HG03045 (cell line): ENCODE data around the gene NTN1.
"Not testable (repeated sequence)": the region's sequence is repeated elsewhere in the genome, so short reads cannot be mapped to it uniquely, and the experiment has no call there.

ENCODE experiments used
- ATAC-seq: cut with Tn5 transposase; IDR thresholded peaks from one replicate; pipeline ENCODE4 v1.9.1; 2021; ENCODE audit warnings: mild to moderate bottlenecking, moderate library complexity; ENCODE audit not compliant: unreplicated experiment

Gene NTN1

DNA sequence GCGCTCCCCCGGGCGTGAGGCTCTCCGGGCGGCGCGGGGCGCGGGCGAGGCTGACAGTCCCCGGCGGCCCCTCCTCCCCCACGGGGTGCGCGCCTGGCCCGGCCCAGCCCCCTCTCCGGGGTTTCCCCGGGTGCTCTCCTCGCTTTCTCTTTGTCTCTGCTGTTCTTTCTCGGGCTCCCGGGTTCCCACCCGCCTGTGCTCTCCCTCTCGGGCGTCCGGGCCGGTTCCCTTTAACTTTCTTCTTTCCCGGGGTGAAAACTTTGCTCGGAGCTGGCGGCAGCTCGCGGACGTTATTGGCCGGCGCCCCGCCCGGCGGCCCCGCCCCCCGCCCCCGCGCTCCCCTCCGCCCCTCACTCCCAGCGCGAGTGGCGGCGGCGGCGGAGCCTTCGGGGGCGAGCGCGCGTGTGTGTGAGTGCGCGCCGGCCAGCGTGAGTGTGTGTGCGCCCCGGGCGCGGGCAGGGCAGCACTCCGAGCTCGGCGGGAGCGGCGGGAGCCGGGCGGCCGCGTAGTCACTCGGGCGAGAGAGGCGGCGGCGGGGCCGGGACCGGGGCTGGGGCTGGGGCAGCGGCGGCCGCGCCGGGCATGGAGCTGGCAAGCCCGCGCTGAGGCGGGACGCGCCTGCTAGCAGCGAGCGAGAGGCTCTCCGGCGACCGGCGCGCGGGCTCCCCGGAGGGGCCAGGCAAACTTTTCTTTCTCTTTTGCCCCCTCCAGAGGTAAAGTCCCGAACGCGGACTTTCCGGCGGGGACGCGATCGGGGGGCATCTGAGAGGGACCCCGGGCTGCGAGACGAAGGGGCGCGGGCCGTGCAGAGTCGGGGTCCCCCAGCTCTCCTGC is at the start of gene NTN1:
Gene NTN1, plus strand, starts transcription at position 353 of the 834 bp plus-strand sequence. CDS start 864 bp downstream, outside the sequence.
- peak; percentile 49 for ATAC-seq

DNA sequence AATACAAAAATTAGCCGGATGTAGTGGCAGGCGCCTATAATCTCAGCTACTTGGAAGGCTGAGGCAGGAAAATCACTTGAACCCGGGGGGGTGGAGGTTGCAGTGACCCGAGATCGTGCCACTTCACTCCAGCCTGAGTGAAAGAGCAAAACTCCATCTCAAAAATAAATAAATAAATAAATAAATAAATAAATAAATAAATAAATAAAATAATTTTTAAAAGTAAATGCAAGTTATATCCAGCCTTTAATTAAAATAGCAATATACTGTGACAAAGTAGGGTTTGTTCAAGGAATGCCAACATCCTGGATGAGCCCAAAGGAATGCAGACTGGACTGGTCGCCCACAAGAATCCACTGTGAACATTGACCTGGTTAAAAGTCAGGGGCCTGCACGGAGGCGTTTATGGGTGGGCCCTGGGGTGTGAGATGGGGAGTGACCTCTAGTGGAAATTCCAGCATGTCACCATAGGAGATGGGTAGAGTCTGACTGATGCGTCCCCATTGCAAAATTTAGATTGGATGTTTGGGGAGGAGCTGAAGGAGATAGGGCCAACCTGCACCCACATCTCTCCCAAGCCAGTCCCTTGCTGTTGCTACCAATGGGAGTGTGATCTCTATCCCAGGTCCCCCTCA is 46.1 kb upstream of the NTN1 start:
- ATAC-seq = no peak

- ATAC-seq = no peak
These were observed 44.7 kb upstream of the NTN1 start for GRCh38 chr17:8976638-8977037.

DNA sequence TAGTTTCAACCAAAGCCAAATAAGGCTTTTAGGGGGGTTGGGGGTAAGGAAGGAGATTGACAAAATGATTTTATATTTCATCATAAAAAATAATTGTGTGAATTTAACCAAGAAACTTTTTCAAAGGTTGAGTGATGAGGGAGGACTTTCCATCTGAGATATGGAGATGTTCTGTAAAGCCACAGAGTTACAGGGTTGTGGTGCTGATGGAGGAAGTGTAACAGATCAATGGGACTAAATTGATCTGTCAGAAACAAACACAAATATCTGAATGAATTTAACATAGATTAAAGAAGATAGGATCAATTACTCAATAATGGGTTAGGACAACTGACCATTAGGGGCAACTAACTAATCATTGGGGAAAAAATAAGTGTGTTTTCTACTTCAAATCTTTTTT is 41.6 kb upstream of the NTN1 start:
- ATAC-seq = no peak

- no peak for ATAC-seq
These were observed 39.9 kb upstream of the NTN1 start for GRCh38 chr17:8981443-8981842.

GRCh38 chr17:8984225-8984624 is 37.1 kb upstream of the NTN1 start:
- not testable (repeated sequence) for ATAC-seq

GRCh38 chr17:8985054-8985701 is 36.1 kb upstream of the NTN1 start:
- ATAC-seq = no peak

GRCh38 chr17:8986295-8986694 is 35.0 kb upstream of the NTN1 start:
- ATAC-seq = no peak

- not testable (repeated sequence) for ATAC-seq
These were observed 32.9 kb upstream of the NTN1 start for GRCh38 chr17:8988263-8988935.

- no peak for ATAC-seq
These were observed 29.6 kb upstream of the NTN1 start for GRCh38 chr17:8991514-8992285.

DNA sequence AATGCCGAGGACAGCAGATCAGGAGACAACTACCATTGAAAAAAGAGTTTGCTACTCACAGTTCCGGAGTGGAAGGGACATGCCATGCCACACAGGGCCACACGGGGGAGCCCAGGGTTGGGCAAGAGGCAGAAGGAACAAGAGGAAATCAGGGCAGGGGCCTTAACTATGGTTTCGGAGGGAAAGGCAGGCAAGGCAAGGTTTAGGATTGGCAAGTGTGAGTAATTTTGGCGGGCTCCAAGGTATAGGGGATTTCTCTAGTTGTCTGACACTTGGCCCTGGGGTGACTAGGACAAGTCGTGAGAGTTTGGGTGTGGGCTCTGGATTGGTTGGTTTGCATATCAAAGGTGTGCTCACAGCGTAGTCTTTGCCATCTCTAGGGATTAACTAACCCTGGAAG is 27.0 kb upstream of the NTN1 start:
- no peak for ATAC-seq

DNA sequence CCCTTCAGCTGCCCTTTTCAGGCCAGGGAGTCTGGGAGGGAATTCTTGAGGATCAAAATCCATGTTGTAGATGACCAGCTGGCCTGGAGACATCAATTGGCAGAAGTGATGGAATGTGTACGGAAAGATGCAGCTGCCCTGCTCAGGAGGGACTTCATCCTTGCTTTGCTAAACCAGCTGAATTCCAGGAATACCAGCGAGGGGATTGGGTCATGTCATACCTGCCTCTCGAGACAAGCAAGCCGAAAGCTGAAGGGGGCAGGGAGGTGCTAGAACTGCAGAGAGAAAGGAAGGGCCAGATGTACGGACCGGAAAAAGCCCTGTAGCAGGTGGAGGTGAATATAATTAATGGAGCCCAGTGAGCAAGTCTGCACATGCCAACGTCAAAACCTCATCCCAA is 25.6 kb upstream of the NTN1 start:
- no peak for ATAC-seq

DNA sequence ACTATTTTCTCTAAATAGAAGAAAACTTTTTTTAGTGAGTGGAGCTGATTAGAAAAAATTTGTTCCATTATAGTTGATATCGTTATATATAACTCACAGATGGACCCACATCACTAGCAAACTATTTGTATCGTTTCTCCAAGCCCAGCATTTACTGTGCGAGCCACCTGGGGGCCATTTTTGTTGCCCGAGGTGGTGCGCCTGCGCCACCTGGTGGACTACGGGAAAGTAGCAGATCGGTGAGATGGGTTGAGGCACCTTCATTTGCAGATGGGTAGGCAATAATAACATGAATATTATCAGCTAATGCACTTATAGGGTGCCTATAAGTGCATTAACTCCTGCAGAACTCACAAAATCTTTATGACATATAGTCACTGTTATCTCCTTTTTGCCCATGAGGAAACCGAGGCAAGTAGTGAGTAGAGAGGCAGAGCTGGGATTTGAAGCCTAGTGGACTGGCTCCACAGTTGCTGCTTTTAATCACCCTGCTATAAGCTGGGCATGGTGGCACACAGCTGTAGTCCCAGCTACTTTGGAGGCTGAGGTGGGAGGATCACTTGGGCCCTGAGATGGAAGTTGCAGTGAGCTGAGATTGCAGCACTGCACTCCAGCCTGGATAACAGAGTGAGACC is 23.2 kb upstream of the NTN1 start:
- peak; percentile 52 for ATAC-seq

- ATAC-seq = no peak
These were observed 19.8 kb upstream of the NTN1 start for GRCh38 chr17:9001559-9001958.

DNA sequence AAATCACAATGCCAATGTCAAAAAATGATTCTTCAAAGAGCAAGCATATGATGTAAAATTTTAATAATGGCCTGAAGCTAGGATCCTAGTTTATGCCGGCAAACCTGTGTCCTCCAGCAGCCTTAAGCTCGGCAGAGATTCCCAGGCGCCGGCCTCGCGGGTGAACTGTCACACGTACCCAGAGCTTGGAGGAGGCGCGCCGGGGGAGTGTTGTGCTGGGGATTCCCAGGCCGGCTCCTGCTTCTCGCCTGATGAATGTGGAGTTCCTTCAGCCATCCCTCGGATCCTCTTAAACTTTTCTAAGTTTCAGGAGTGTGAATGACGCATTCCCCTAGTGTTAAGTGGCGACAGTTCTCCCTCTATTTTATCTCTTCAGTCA is 19.1 kb upstream of the NTN1 start:
- no peak for ATAC-seq

- ATAC-seq = no peak
These were observed 18.5 kb upstream of the NTN1 start for GRCh38 chr17:9002606-9003354.

- no peak for ATAC-seq
These were observed 17.8 kb upstream of the NTN1 start for GRCh38 chr17:9003355-9004131.

- no peak for ATAC-seq
These were observed 17.0 kb upstream of the NTN1 start for GRCh38 chr17:9004132-9004960.
